GM11168 (cell line): ENCODE measurements around the gene PCDHGA11.
"Not testable (repeated sequence)": the region's sequence is repeated elsewhere in the genome, so short reads cannot be mapped to it uniquely, and the experiment has no call there.

Experiments used
- in situ Hi-C: fragments of 300-500 bp; cut with MboI; formaldehyde crosslinking; loops from one replicate; pipeline ENCODE4 v1.12.0; 2022; ENCODE audit warnings: low sequenced_read_pairs; ENCODE audit not compliant: unreplicated experiment

The PCDHGA11 gene

DNA sequence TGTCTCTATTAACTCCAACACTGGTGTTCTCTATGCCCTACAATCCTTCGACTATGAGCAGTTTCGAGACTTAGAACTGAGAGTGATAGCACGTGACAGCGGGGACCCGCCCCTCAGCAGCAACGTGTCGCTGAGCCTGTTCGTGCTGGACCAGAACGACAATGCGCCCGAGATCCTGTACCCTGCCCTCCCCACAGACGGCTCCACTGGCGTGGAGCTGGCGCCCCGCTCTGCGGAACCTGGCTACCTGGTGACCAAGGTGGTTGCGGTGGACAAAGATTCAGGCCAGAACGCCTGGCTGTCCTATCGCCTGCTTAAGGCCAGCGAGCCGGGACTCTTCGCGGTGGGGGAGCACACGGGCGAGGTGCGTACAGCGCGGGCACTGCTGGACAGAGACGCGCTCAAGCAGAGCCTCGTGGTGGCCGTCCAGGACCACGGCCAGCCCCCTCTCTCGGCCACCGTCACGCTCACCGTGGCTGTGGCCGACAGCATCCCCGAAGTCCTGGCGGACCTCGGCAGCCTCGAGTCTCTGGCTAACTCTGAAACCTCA lies 2.0 kb downstream of the PCDHGA11 start:
- in situ Hi-C loops: no loop called here

DNA sequence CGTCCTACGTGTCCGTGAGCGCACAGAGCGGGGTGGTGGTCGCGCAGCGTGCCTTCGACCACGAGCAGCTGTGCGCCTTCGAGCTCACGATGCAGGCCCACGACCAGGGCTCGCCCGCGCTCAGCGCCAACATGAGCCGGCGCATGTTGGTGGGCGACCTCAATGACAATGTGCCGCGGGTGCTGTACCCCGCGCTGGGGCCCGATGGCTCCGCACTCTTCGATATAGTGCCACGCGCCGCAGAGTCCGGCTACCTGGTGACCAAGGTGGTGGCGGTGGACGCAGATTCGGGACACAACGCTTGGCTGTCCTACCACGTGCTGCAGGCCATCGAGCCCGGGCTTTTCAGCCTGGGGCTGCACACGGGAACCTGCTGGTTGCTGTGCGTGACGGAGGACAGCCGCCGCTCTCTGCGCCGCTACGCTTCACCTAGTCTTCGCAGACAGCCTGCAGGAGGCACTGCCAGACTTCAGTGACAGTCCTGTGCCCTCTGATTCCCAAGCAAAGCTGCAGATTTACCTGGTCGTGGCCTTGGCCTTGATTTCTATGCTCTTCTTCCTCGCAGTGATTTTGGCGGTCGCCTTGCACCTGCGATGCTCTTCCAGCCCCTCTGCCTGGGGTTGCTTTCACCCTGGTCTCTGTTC lies 7.1 kb downstream of the PCDHGA11 start:
- in situ Hi-C loops: loop anchor here (5.0 kb wide), 1 partner anchor 89 kb away; no protein-coding TSS in a partner anchor

DNA sequence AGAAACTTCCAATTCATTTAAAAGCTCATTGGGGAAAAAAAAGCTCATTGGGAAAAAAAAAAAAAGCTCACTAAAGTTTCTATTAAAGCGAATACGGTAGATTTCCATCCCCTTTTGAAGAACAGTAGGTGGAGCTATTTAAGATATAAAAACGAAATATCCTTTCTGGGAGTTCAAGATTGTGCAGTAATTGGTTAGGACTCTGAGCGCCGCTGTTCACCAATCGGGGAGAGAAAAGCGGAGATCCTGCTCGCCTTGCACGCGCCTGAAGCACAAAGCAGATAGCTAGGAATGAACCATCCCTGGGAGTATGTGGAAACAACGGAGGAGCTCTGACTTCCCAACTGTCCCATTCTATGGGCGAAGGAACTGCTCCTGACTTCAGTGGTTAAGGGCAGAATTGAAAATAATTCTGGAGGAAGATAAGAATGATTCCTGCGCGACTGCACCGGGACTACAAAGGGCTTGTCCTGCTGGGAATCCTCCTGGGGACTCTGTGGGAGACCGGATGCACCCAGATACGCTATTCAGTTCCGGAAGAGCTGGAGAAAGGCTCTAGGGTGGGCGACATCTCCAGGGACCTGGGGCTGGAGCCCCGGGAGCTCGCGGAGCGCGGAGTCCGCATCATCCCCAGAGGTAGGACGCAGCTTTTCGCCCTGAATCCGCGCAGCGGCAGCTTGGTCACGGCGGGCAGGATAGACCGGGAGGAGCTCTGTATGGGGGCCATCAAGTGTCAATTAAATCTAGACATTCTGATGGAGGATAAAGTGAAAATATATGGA lies 9.7 kb downstream of the PCDHGA11 start, which contains the start of gene PCDHGA12:
Gene PCDHGA12 (plus strand): TSS at position 176 of the 782 bp plus-strand sequence. CDS start 253 bp downstream, at position 429.
- in situ Hi-C loops: no loop called here

DNA sequence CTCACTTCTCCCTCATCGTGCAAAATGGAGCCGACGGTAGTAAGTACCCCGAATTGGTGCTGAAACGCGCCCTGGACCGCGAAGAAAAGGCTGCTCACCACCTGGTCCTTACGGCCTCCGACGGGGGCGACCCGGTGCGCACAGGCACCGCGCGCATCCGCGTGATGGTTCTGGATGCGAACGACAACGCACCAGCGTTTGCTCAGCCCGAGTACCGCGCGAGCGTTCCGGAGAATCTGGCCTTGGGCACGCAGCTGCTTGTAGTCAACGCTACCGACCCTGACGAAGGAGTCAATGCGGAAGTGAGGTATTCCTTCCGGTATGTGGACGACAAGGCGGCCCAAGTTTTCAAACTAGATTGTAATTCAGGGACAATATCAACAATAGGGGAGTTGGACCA lies 10.4 kb downstream of the PCDHGA11 start:
- in situ Hi-C loops: no loop called here

DNA sequence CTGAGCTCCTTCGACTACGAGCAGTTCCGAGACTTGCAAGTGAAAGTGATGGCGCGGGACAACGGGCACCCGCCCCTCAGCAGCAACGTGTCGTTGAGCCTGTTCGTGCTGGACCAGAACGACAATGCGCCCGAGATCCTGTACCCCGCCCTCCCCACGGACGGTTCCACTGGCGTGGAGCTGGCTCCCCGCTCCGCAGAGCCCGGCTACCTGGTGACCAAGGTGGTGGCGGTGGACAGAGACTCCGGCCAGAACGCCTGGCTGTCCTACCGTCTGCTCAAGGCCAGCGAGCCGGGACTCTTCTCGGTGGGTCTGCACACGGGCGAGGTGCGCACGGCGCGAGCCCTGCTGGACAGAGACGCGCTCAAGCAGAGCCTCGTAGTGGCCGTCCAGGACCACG lies 11.5 kb downstream of the PCDHGA11 start:
- in situ Hi-C loops: not testable (repeated sequence)

DNA sequence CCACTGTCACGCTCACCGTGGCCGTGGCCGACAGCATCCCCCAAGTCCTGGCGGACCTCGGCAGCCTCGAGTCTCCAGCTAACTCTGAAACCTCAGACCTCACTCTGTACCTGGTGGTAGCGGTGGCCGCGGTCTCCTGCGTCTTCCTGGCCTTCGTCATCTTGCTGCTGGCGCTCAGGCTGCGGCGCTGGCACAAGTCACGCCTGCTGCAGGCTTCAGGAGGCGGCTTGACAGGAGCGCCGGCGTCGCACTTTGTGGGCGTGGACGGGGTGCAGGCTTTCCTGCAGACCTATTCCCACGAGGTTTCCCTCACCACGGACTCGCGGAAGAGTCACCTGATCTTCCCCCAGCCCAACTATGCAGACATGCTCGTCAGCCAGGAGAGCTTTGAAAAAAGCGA lies 11.9 kb downstream of the PCDHGA11 start:
- in situ Hi-C loops: not testable (repeated sequence)

DNA sequence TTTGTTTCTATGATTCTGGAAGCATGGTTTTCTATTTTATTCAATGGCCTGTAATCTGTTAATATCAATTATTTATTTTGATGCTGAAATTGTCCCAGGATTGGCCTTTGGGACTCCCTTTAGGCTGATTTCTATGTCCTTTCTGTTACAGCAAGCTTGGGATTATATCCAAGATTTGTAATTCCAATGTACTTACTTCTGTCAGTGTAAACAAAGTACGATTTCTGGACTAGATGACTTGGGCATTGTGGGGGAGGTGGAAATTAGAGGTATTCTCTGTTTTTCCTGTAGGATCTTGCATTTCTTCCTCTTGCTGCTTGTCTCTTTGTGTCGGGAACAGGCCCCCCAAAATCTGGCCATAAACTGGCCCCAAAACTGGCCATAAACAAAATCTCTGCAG lies 13.2 kb downstream of the PCDHGA11 start:
- in situ Hi-C loops: no loop called here

DNA sequence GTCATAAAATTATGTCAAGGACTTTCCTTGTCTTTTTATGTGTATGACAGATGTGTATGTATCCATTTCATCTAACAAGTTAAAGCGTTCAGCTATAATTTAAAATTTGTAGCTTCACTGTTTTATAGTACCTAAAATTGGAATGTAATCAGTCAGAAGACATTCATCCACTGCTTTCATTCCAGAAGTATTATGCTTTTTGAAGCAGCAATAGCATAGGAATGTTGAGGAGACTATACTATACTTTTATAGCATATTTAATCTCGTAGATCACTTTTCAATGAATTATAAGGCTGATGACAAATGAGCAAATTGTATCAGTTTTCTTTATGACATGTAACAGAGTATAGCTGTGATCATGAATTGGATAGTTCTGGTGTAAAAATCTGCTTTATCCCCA lies 16.4 kb downstream of the PCDHGA11 start:
- in situ Hi-C loops: no loop called here

DNA sequence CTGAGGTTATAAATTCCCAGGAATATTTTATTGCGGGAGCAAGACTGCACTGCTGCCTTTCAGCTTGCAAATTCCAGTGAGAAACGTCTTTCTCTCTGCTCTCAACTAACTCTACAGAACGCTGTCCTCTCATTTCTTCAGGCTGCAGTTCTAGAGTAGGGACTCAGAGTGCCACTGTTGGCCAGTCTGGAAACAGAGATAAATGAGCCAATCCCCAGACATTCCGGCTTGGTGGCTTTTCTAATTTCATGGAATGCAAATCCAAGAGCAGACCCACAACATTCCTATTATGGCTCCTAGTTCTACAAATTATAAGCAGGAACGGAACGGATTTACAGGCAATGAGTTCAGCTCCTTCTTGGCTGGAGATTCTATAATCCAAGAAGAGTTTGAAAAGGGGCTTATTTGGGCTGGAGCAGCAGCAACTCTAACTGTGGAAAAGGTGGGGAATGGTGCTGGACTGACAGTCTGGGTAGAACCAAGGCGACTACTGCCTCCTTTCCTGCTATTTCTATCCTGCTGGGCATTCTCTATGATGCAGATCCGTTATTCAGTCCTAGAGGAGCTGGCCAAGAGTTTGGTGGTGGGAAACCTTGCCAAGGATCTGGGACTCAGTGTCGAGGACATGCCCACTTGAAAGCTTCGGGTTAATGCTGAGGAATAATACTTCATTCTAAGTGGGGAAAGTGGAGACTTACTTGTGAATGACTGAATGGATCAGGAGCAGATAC lies 18.7 kb downstream of the PCDHGA11 start:
- in situ Hi-C loops: no loop called here

DNA sequence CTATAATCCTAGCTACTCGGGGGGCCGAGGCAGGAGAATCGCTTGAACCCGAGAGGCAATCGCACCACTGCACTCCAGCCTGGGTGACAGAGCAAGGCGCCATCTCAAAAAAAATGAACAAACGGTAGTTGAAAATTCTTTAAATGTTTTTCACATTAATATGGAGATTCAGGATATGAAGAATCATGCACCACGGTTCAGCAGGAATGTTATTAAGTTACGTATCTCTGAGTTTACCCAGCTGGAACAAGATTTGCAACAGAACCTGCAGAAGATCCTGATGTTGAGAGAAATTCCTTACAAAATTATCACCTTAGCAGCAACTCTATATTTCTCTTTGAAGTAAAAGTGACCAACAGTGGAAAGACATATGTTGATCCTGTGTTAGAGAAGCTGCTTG lies 19.5 kb downstream of the PCDHGA11 start:
- in situ Hi-C loops: no loop called here

DNA sequence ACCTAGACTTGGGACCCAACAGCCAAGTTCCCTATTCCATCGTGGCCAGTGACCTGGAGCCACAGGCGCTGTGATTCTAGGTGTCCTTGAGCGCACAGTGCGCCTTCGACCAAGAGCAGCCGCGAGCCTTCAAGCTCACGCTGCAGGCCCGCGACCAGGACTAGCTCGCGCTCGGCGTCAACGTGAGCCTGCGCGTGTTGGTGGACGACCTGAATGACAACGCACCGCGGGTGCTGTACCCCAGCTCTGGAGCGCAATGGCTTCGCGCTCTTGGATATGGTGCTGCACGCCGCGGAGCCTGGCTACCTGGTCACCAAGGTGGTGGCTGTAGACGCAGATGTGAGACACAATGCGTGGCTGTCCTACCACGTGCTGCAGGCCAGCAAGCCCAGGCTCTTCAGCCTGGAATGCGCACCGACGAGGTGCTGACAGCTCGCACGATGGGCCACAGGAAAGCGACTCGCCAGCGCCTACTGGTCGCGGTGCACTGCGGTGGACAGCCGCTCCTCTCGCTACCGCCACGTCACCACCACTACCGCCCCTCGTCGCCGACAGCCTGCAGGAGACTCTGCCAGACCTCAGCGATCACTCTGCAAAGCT lies 20.8 kb downstream of the PCDHGA11 start:
- in situ Hi-C loops: no loop called here

DNA sequence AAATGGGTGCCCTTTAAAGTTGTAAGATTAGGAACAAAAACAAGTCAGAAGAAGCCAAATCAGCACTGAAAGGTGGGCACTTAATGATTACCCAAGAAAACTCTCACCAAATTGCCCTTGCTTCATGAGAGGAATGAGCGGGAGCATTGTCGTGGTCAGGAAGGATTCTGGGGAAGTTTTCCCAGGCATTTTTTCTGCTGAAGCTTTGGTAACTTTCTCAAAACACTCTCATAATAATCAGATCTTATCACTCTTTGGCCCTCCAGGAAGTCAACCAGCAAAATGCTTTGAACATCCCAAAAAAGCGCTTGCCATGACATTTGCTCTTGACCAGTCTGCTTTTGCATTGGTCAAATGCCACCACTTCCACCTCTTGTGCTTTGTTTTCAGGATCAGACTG lies 44.5 kb downstream of the PCDHGA11 start:
- in situ Hi-C loops: no loop called here
